HG02678 (cell line): ENCODE results near the gene TXK.

ENCODE experiments used
- ATAC-seq: cut with Tn5 transposase; IDR thresholded peaks from one replicate; pipeline ENCODE4 v1.9.1; 2021; ENCODE audit warnings: mild to moderate bottlenecking, moderate library complexity; ENCODE audit not compliant: unreplicated experiment

The TXK gene

DNA sequence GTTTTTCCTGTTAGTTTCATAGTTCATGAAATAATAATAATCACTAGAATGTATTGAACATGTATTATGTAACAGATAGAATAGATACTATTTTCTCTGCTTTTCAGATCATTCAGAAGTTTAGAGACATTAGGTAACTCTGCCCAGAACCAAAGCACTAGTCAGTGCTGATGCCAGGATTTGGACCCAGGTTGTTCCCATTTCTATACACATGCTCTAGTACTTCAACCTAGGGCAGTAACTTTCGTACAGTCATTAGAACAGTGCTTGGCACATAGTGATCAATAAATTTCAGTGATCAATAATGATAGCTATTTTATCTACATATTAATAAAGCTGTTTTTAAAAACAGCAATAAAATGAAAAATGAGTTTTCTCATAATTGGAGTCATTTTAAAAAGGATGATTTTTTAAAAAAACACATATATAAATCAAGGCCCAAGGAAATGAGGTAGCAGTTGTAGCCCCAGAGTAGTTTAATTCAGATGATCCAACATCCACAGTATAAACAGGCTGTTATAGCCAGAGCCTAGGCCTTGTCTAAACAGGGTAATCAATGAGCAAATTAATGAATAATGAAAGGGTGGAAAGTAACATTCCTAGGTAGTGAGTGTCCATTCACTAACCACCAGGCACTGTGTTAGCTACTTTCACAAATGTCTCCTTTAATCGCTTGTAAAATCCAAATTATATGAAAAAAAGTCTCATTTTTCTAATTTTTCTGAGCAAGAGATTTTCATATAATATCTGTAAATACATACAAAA lies 25.6 kb downstream of the TXK start:
- no peak for ATAC-seq

DNA sequence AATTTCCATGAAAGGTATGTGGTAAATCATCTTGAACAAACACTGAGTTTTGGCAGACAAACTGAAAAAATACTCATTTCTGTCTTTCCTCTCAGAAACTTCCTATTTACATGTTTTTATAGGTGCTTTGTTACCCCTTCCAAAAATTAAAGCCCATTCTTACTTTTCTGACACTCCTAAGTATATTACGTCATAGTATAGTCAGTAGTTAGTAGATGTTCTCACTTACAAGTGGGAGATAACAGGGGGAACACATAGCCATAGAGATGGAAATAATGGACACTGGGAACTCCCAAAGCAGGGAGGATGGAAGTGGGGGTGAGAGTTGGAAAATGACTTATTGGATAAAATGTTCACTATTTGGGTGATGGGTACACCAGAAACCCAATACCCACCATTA lies 28.8 kb downstream of the TXK start:
- ATAC-seq = no peak

DNA sequence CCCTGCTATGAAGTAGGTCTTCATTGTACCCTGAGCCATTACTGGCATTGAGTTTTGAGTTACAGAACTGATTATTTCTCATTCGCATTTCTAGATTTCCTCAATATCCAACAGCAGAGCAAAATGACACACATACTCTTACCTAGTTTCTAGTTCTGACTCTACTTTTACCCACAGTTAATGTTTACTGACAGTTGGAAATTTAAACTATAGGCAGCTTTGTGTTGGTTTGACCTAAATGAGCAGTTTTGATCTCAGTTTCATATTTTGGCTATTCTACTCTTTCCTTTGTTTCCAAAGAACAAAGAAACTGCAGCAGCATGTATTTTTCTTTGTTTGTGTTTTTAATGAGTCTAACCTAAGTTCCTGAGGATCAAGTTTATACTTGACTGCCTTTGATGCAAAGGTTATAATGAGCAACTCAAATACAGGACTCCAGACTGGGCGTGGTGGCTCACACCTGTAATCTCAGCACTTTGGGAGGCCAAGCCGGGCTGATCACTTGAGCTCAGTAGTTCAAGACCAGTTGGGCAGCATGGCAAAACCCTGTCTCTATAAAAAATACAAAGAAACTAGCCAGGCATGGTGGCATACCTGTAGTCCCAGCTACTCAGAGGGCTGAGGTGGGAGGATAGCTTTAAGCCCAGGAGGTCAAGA lies 30.4 kb downstream of the TXK start:
- ATAC-seq = peak; percentile 80

DNA sequence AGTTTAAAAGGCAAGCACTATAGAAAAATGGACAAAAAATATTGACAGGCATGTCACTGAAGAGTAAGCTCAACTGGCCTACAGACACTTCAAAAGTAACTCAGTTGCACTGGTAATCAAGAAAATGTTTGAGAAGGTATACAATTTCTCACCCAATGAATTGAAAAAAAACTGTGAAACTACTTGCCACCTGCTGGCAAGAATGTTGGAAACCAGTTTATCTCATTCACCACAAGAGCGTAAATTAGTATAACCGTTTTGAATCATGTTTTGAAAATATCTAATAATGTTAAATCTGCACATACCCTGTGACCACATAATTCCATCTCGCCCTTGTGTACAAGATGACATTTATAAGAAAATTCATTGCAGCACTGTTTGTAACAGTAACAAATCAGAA lies 31.7 kb downstream of the TXK start:
- no peak for ATAC-seq

DNA sequence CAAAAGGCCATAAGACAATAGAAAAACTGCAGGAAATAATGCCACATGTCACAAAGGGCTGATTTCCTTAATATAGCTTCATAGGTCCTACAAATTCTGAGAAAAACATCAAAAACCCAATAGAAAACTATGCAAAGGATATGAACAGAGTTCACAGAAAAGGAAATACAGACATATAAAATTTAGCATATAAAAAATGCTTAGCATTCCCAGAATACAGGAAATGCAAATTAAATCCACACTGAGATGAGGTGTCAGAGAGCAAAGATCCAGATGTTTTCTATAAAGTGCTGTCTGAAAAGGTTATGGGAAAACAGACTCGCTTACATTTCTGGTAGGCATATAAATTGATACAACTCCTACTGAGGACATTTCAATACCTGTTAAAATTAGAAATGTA lies 33.8 kb downstream of the TXK start:
- no peak for ATAC-seq

DNA sequence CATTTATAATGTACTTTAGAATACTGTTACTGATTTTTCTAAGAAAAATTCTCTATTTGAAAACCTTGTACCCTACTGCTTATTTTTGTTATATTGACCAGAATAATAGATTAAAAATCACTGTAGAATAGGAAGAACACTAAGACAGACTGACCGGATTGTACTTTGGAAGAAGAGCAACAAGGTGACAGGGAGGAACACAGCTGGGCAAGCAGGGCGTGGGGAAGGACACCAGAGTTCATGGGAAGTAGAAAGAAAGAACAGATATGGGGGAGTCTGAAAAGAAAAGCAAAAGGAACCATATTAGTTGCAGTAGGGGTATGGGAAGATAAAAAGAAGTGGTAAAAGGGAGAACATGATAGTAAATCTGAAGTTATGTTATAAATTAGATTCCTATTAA lies 38.6 kb downstream of the TXK start:
- ATAC-seq = no peak

DNA sequence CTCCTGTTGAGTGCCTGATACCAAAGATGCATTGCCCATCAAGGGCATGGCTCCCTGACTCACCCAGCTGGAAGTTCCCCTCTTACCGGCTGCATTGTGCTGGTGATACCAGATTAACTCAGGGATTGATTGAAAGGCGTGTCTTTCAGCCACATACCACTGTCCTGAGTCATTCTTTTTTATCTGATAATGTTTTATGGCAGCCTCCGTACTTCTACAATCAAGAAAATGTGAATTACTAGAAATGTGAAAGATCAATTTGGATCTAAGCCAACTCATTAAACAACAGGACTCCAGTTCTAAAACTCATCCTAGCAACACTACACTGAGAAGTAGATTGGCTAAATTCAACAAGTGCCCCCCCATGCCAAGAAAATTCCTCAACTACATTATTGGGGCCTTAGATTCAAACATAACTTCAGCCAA lies 40.0 kb downstream of the TXK start:
- ATAC-seq = no peak

DNA sequence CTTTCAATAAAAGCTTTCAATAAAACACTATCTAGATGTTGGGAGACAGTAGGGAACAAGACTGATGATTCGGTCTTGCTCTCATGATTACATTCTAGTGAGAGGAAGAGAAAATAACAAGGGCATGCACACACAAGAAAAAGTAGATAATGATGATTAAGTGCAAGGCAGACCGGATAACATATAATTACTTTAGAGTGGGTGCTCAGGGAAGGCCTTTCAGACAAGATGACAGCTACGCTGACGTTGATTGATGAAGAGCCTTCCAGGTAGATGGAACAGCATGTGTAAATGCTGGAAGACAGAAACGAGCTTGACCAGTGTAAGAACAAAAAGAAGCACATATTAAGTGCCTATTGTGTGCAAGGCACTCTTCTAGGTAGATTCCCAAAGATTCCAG lies 43.4 kb downstream of the TXK start:
- ATAC-seq = no peak

DNA sequence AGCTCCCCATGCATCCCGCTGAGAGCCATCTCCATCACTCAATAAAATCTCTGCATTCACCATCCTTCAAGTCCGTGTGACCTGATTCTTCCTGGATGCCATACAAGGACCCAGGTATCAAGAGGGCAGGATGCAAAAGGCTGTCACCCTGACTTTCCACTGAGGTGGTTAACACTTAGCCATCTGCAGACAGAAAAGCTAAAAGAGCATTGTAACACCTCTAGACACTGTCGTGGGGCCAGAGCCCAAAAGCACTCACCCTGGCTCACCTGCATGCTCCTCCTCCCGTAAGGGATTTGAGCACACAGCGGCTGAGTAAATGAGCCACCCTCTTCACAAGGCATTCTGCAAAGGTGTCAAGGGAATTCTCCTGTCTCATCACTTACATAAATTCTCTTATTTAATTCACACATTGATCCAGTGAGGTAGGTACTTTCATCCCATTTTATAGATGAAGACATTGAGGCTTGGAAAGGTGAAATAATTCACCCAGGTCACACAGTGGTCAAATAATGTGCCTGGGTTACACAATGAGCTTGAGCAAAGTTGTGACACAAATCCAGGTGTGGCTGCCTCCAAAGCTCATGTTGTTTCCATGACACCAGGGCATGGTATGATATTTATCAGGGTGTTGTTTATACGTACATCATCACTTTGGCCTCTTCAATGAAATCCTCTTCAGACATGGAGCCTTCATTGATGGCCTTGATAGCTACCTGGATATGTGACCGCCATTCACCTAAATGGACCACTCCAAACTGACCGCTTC lies 48.0 kb downstream of the TXK start:
- ATAC-seq = no peak

DNA sequence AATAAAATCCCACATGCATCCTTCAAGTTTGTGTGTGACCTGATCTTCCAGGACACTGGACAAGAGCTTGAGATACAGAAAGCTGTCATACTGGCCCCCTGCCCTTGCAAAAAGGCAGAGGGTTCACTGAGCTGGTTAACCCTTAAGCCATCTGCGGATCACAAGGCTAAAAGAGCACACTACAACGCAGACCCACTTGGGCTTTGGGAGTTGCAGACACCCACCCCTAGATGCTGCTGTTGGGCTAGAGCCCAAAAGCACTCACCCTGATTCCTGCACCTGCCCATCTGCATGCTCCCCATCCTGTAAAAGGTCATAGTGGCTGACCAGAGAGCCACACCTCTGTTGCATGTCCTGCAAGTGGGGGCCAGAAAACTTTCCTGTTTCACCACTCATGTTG lies 51.1 kb downstream of the TXK start:
- ATAC-seq = no peak

DNA sequence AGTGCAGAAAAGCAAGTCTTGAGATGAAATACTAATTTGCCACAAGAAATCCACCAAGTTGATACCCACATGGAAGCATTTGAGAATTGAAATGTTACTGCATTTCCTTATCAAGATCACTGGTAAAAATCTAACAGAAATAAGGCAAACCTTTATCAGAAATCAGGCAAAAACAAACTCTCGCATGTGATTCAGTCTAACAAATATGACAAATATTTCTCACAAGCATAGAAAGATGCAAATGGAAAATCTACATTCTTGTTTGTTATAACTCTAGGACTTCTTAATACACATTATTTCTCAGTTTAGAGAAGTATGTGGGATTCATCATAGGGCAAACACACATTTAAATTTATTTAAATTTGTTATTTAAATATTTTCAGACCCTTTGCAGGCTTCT lies 52.9 kb downstream of the TXK start:
- ATAC-seq = no peak

DNA sequence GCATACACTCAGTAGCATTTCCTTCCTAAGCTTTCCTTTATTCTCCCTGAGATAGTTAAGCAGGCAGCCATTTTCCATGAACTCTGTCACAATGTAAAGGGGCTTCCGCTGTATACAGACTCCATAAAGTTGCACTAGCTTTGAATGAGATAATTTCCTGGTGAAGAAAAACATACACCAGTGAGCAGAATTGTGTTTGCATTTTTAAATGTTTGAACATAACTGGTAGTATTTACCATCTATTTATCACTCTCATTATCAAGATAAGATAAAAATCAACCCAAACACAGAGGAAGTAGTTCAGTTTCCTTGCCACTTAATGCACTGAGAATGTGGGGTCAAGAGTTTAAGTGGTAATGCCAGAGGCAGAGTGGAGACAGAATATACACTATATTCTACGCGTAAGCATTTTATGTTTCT lies 54.1 kb downstream of the TXK start:
- no peak for ATAC-seq

DNA sequence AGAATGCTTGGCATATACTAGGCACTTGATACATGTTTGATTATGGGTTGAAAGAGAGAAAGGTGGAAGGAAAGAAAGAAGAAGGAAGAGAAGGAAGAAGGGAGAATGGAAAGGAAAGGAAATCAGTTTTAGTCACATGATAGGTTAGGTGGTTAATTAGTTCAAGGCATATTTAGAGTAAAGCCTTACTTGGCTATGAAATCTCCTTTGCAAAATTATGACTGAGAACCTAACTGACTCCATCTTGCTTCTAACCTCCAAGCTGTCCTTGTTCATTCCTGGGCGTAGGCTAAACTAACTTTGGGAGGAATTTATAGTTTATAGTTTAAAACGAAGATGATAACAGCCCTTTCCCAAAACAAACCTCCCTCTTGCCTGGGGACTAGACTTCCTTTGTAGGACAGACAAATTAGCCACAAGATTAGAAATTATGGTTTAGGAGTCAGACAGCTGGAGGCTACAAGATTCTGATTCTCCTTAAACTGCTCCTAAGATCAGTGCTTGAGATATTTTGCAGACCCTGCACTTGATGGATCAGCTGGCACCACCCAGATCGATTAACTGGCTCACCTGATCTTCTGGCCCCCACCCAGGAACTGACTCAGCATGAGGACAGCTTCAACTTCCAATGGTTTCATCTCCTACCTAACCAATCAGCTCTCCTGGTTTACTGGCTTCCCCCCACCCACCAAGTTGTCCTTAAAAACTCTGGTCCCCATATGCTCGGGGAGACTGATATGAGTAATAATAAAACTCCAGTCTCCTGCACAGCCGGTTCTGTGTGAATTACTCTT lies 55.0 kb downstream of the TXK start:
- no peak for ATAC-seq

DNA sequence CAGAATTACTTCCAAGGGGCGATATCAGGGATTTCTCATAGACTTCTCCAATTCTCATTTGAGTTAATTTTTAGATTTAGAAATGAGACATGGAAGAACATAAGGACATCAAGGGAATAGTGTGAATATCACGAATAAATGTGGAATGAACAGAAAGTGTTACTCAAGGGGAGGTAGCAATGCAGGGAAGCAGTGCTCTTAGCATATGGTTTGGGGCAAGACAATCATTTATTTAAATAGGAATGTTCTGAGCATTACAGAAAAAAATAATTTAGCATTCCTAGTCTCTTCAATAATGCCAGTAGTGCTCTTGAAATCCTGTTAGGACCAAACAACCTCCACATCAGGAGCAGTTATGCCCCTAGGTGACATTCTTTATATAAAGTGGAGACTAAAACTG lies 55.6 kb downstream of the TXK start:
- ATAC-seq = no peak

DNA sequence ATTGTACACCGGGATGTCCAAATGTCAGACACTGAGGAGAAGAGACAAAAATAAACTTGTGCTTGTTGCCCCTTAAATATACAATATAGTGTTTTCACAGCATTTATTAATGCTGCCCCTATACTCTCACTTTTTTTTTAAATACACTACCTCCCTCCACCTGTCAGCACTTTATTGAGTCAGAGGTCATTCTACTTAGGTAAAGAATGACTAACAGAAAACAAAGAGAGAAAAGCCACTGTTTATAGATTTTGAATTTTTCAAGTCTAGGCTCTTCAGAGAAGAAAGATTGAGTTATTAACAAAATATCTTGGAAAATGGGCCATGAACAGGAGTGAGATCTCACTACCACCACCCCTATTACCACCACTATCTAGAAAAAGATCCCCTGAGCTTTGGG lies 59.4 kb downstream of the TXK start:
- ATAC-seq = no peak

DNA sequence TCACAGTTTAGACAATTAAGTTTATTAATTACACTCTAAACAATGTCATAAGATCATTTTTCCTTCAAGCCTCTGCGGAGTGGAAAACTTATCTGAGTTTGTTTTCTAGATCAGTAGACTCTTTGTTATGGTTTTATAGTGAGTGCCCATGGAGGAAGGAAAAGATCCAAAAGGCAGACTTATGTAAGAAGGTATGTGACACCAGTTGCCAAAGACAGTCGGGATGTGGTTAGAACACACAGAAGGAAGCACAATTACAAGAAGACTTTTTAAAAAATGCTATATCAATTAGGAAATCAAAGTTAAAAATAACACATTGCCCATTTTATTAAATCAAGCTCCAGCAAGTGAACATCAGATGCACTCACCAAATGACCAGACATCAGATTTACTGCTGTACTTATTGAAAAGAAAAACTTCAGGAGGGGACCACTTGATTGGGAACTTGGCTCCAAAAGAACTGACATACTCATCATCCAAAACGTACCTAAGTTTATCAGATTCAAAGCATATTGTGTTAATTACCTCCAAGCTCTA lies 60.4 kb downstream of the TXK start:
- ATAC-seq = no peak

DNA sequence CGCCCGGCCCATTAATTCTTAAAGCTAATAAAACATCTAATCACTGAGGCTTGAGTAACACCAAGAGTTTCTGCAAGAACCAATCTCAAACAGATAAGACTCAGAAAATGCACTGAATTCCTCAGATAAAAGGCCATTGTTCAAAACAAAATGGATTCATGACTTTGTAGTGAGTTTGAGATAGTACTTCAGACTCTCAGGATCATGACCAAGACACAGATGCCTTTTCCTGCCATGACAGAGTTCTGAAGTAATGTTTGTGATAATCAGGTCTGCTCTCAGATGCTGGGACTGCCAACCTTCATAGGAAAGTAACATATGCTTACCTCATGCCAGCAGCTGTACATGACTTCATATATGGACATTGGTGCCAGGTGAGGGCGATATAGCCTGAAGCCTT lies 62.9 kb downstream of the TXK start:
- no peak for ATAC-seq

DNA sequence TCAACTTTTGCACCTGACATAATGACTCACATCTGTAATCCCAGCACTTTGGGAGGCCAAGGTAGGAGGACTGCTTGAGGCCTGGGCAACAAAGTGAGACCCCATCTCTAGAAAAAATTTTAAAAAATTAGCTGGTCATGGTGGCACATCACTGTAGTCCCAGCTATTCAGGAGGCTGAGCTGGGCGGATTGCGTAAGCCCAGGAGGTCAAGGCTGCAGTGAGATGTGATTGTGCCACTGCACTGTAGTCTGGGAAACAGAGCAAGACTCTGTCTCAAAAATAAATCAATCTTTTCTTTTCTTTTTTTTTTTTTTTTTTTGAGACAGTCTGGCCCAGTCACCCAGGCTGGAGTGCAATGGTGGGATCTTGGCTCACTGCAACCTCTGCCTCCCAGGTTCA lies 65.0 kb downstream of the TXK start:
- ATAC-seq = no peak

DNA sequence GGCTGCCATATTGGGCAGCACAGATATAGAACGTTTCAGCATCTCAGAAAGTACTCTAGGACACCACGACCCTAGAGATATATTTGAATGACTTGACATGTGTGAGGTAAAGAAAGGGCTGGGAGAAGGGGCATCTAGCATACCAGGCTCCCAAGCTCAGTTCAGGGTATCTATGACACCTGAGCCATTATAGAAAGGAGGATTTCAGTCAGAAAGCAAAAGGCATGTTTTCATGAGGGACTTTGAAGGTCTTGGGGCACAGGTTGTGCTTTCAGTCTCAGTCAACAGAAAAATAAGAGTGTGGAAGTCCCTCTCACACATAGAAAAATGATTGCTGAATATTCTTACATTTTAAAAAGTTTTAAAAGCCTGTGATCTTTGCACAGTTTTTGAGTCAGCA lies 65.9 kb downstream of the TXK start:
- no peak for ATAC-seq

DNA sequence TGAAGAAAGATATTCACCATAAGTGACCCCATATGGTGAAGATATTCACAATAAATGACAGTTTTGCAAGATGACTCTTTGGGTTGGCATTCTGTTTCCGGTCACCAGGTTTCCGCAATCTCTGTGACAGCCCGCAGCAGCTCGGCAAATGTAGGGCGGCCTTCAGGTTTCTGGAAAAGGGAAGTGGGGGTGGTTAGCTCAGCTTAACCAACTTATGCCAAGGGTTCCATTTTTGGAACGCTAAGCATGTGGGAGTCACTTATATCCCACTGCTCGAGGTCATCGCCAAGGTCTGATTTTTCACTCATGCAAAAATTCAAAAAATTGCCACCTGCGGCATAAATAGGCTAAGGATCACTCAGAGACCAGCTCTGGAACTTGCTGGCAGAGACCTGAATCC lies 66.5 kb downstream of the TXK start:
- ATAC-seq = no peak

DNA sequence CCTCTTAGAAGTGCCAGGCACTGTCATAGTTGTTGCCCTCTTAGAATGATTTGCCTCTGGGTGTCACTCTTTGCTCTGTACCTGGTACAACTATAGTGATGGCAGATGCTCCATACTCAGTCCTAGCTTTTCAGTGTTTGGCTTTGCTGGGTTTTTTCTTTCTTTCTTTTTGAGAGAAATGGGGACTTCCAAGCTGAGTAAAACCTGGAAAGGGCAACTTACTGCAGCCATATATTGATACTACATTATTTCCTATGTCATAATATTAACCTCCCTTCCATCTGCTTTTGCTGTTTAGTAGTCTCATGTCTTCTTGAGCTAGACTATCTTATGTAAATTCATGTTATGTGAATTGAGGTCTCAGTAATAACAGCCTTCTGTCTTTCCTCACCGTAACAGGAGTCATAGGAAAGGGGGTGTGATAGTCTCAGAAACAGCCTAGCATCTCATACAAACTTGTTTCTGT lies 68.4 kb downstream of the TXK start:
- ATAC-seq = peak; percentile 73
